PC-3 (cell line): Measurements from ENCODE around the gene MORN5. TPM values are rescaled to one million over a fixed set of nuclear protein-coding genes. Genes with fewer than 3 reads are reported as not detected.

Source experiments
- ATAC-seq: fragments of 200-7000 bp; cut with Tn5 transposase; 2 replicates; pipeline ENCODE4 v1.9.1; 2020; ENCODE audit warnings: mild to moderate bottlenecking, moderate library complexity
- BruUV-seq: library from RNA; stranded (reverse); fragments of 400-500 nt; replicated peaks from 2 replicates; lab custom pipeline; 2021; lab: Mats Ljungman, UMichigan
- CTCF ChIA-PET: fragments of 300-600 bp; sonication (Branson Sonifier 250); formaldehyde crosslinking; loops from one replicate; lab custom pipeline; 2022; ENCODE audit warnings: antibody characterized with exemption; lab: Charles Lee
- POLR2A ChIA-PET: fragments of 300-600 bp; sonication (Branson Sonifier 250); formaldehyde crosslinking; loops from one replicate; lab custom pipeline; 2022; ENCODE audit warnings: antibody characterized with exemption; ENCODE audit not compliant: unreplicated experiment; lab: Charles Lee
- DNase-seq: peaks from one replicate; pipeline ENCODE4 v3.0.0-alpha.2; 2015
- H2AFZ ChIP-seq: fragments of 300-600 bp; sonication (generic); 2 replicates; pipeline ENCODE4 v1.6.0; 2016; ENCODE audit warnings: antibody characterized with exemption, low read length
- H3F3A ChIP-seq: fragments of 300-600 bp; sonication (generic); one replicate; pipeline ENCODE4 v1.6.0; 2017; ENCODE audit warnings: antibody characterized with exemption, low read length, control low read depth, mild to moderate bottlenecking; ENCODE audit not compliant: unreplicated experiment
- H3K27ac ChIP-seq: fragments of 300-600 bp; sonication (generic); 2 replicates; pipeline ENCODE4 v1.5.1; 2016; ENCODE audit warnings: mild to moderate bottlenecking, low read length
- H3K27me3 ChIP-seq: fragments of 300-600 bp; sonication (generic); 2 replicates; pipeline ENCODE4 v1.6.1; 2016; ENCODE audit warnings: low read length, mixed read lengths
- H3K36me3 ChIP-seq: fragments of 300-600 bp; sonication (generic); 2 replicates; pipeline ENCODE4 v1.6.1; 2016; ENCODE audit warnings: low read depth, mixed run types, low read length, mixed read lengths
- H3K4me1 ChIP-seq: fragments of 300-600 bp; sonication (generic); 2 replicates; pipeline ENCODE4 v1.5.1; 2016; ENCODE audit warnings: low read length; ENCODE audit not compliant: insufficient read depth
- H3K4me2 ChIP-seq: fragments of 300-600 bp; sonication (generic); 2 replicates; pipeline ENCODE4 v1.6.0; 2016; ENCODE audit warnings: low read length
- H3K4me3 ChIP-seq: fragments of 300-600 bp; sonication (generic); 2 replicates; pipeline ENCODE4 v1.5.1; 2016; ENCODE audit warnings: mild to moderate bottlenecking, low read length, mixed read lengths
- H3K79me2 ChIP-seq: fragments of 300-600 bp; sonication (generic); 2 replicates; pipeline ENCODE4 v1.6.1; 2017; ENCODE audit warnings: low read length, mixed read lengths
- H3K9ac ChIP-seq: fragments of 300-600 bp; sonication (generic); 2 replicates; pipeline ENCODE4 v1.6.0; 2016; ENCODE audit warnings: mild to moderate bottlenecking, low read length
- H3K9me2 ChIP-seq: fragments of 300-600 bp; sonication (generic); replicated peaks from 2 replicates; pipeline ENCODE4 v1.6.1; 2016; ENCODE audit warnings: mixed run types, low read length, mixed read lengths
- H3K9me3 ChIP-seq: fragments of 300-600 bp; sonication (generic); 2 replicates; pipeline ENCODE4 v1.6.1; 2016; ENCODE audit warnings: low read length, mixed read lengths
- H4K20me1 ChIP-seq: fragments of 300-600 bp; sonication (generic); 2 replicates; pipeline ENCODE4 v1.6.1; 2016; ENCODE audit warnings: low read length, mixed read lengths
- CTCF ChIP-seq: fragments of 300-600 bp; sonication (generic); conservative IDR thresholded peaks from 2 replicates; pipeline ENCODE4 v1.5.1; 2017; ENCODE audit warnings: antibody characterized with exemption, low read depth, mild to moderate bottlenecking, low read length
- EZH2 ChIP-seq: fragments of 300-600 bp; sonication (generic); IDR thresholded peaks from one replicate; pipeline ENCODE4 v1.6.1; 2017; ENCODE audit warnings: antibody characterized with exemption, mild to moderate bottlenecking, low read length; ENCODE audit not compliant: unreplicated experiment
- EZH2phosphoT487 ChIP-seq: fragments of 300-600 bp; sonication (generic); IDR thresholded peaks from 2 replicates; pipeline ENCODE4 v1.6.1; 2018; ENCODE audit warnings: mild to moderate bottlenecking, antibody characterized with exemption, low read length, borderline replicate concordance
- intact Hi-C: fragments of 100-400 bp; cut with micrococcal nuclease; formaldehyde crosslinking; loops from 2 replicates; pipeline ENCODE4 v1.9.0; 2023
- total RNA-seq: library from RNA; depleted of rRNA; stranded (reverse); fragments of >200 nt; gene quantifications from 2 replicates; pipeline ENCODE4 v1.2.3, GENCODE V29; 2014

Gene MORN5
- total RNA-seq, 1 experiment from 2014 or later = not detected

- no peak overlapping the region for H3K9ac ChIP-seq
- H4K20me1 ChIP-seq = no peaks in the 10 kb centered on the region
- TF ChIP-seq EZH2 (no peak), CTCF (no peak), EZH2phosphoT487 (no peak)
- intact Hi-C loops = loop anchor here (10.0 kb wide), 1 partner anchor 143 kb away; the partner anchor contains the start of genes MRRF and RBM18
- no peak overlapping the region for H3K4me3 ChIP-seq
- H3K36me3 ChIP-seq = no peaks in the 10 kb centered on the region
- no peak overlapping the region for H3K27ac ChIP-seq
- DNase-seq (no peak), ATAC-seq (no peak)
- CTCF ChIA-PET = interaction anchor here (2.9 kb wide), 1 partner anchor 22 kb away, joined by 17 read pairs; no protein-coding TSS in a partner anchor
- no peak overlapping the region for H3K4me2 ChIP-seq
- H3K9me2 ChIP-seq = no peaks in the 10 kb centered on the region
- H3F3A ChIP-seq = no peaks in the 10 kb centered on the region
- no TSS peak for BruUV-seq
- H2AFZ ChIP-seq = no peak overlapping the region
- POLR2A ChIA-PET = no interaction called here
- H3K9me3 ChIP-seq = no peaks in the 10 kb centered on the region
- H3K27me3 ChIP-seq = no peaks in the 10 kb centered on the region
- H3K79me2 ChIP-seq = no peaks in the 10 kb centered on the region
- peaks cover 12% of the 10 kb centered on the region for H3K4me1 ChIP-seq
These were observed 38.3 kb upstream of the MORN5 start for GRCh38 chr9:122121391-122121790.

- Histone ChIP-seq H2AFZ (no peak overlapping the region), H3K79me2 (no peaks in the 10 kb centered on the region), H3K9ac (no peak overlapping the region), H3K4me3 (no peak overlapping the region), H3K27me3 (no peaks in the 10 kb centered on the region), H3K4me2 (no peak overlapping the region), H4K20me1 (no peaks in the 10 kb centered on the region), H3K9me2 (no peaks in the 10 kb centered on the region), H3K36me3 (no peaks in the 10 kb centered on the region), H3K9me3 (no peaks in the 10 kb centered on the region), H3F3A (no peaks in the 10 kb centered on the region), H3K27ac (no peak overlapping the region), H3K4me1 (peaks cover 14% of the 10 kb centered on the region)
- TF ChIP-seq EZH2phosphoT487 = no peak
- TF ChIP-seq CTCF = no peak
- TF ChIP-seq EZH2 = no peak
- ATAC-seq (no peak), DNase-seq (no peak)
- ChIA-PET POLR2A (no interaction called here), CTCF (interaction anchor here (2.9 kb wide), 1 partner anchor 23 kb away, joined by 17 read pairs; no protein-coding TSS in a partner anchor)
- BruUV-seq = no TSS peak
- intact Hi-C loops = loop anchor here (10.0 kb wide), 1 partner anchor 143 kb away; the partner anchor contains the start of genes MRRF and RBM18
These were observed 37.8 kb upstream of the MORN5 start for GRCh38 chr9:122121931-122122330.

GRCh38 chr9:122122468-122122867, 37.2 kb upstream of the MORN5 start:
- DNase-seq (no peak), ATAC-seq (no peak)
- no peaks in the 10 kb centered on the region for H3F3A ChIP-seq
- no peaks in the 10 kb centered on the region for H3K9me2 ChIP-seq
- H3K4me3 ChIP-seq = no peak overlapping the region
- no peak overlapping the region for H3K27ac ChIP-seq
- CTCF ChIA-PET = interaction anchor here (2.9 kb wide), 1 partner anchor 23 kb away, joined by 17 read pairs; no protein-coding TSS in a partner anchor
- intact Hi-C loops = loop anchor here (10.0 kb wide), 1 partner anchor 142 kb away; the partner anchor contains the start of genes MRRF and RBM18
- H4K20me1 ChIP-seq = no peaks in the 10 kb centered on the region
- POLR2A ChIA-PET = no interaction called here
- H3K9me3 ChIP-seq = no peaks in the 10 kb centered on the region
- no peak overlapping the region for H3K4me2 ChIP-seq
- no peaks in the 10 kb centered on the region for H3K79me2 ChIP-seq
- TF ChIP-seq EZH2phosphoT487 (no peak), CTCF (no peak), EZH2 (no peak)
- peaks cover 14% of the 10 kb centered on the region for H3K4me1 ChIP-seq
- no peaks in the 10 kb centered on the region for H3K36me3 ChIP-seq
- no peaks in the 10 kb centered on the region for H3K27me3 ChIP-seq
- H3K9ac ChIP-seq = no peak overlapping the region
- H2AFZ ChIP-seq = no peak overlapping the region
- no TSS peak for BruUV-seq
